ENCODE results near the gene ZNF8.
"Not testable (repeated sequence)": the region's sequence is repeated elsewhere in the genome, so short reads cannot be mapped to it uniquely, and the experiment has no call there.

The ZNF8 gene

DNA sequence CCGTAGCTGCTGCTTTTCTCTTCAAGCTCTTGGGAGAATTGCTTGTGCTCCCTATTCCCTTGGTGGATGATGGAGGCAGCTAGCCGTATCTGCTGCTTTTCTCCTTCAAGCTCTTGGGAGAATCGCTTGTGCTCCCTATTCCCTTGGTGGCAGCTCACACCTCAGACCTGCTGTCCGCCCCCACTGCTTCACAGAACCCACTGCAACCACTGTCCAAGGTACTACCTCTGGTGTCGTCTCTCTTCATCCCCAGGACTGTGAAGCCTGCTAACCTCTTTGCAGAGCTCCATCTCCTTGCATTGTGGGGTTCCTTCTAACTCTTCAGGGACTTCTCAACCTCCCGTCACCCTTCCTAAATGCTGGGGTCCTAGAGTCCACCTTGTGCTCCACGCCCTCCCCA lies 21.9 kb downstream of the ZNF8 start:
- DNase-seq: no peak

DNA sequence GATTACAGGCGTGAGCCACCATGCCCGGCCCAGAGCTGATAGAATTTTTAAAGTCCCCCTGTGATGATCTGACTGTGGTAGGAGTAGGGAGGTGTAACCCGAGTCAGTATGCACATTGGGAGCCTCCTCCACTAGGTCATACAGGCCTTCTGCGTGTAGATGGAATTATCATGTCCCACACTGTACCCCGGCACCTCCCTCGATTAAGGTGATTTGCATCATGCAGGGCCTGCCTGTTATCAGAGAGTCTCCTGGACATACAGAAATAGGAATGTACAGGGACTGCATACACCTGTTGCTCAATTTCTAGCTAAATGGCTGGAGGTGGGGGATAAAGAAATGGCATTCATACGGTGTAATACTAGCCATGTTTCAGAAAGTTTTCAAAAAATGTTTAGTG lies 25.5 kb downstream of the ZNF8 start:
- DNase-seq: no peak

DNA sequence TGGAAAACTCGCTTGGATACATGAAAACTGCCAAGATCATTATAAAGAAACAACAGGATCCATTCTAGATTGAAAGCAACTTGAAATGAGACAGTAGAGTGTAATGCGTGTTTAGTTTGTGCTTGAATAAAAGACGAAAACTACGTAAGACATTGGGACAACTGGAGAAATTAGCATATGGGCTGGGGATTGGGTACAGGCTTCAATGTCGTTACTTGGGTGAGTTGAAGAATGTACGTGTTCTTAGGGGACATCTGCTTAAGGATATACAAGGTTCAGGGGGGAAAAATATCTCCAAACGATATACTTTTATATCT lies 26.0 kb downstream of the ZNF8 start:
- no peak for DNase-seq

GRCh38 chr19:58305065-58305931 lies 26.5 kb downstream of the ZNF8 start, which contains the start of gene ERVK3-1:
Gene ERVK3-1, plus strand, starts transcription at chr19:58305377. Its CDS starts 6,792 bp downstream, at chr19:58312169.
- peak; percentile 88 to 94 for DNase-seq

DNA sequence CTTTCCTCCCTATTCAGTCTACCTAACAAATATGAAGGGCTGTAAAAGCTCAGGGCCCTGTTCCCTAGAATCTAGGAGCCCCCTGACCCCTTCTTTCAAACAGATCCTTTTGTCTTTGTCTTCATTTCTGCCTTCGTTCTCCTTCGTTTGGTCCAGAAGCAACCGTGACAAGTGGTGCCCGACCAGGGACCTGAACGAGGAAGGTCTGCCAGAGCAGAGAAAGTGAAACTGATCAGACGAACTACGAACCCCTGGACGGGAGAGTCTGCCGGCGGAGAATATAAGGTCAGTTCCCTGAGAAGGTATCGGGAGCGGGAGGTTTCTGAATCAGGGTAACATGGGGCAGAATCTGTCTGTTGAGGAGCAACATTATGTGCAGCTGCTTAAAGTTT lies 27.2 kb downstream of the ZNF8 start:
- no peak for DNase-seq

DNA sequence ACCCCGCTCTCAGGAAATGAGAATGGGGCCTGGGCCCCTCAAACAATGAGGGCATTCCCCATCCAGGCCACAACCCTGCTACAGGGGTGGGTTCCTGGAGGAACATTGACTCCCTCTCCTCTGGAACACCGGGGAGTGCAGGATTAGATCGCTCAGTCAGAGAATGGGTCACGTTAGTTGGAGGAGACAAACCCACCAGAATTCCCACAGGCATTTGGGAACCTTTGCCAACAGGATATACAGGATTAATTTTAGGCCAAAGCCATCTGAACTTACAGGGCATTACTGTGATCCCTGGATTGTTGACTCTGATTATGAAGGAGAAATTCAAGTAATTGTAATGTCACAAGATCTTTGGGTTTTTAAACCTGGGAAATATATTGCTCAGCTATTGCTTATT lies 29.0 kb downstream of the ZNF8 start:
- no peak for DNase-seq

GRCh38 chr19:58310685-58311084 lies 31.9 kb downstream of the ZNF8 start:
- not testable (repeated sequence) for DNase-seq

DNA sequence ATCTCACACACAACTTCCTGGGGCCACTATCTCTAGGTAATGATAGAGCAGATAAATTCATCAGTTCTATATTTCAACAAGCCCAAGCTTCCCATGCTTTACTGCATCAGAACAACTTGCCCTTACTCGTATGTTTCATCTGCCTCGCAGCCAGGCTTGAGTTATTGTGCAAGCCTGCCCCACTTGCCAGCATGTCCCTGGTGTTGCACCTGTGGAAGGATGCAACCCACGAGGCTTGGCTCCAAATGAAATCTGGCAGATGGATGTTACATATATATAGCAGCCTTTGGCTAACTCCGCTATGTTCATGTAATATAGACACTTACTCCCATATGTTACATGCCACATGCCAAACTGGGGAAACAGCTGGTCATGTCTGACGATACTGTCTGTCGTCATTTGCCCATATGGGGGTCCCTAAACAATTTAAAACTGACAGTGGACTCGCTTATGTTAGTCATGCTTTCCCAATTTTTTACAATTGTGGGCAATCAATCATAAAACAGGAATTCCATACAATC lies 32.6 kb downstream of the ZNF8 start:
- no peak for DNase-seq

DNA sequence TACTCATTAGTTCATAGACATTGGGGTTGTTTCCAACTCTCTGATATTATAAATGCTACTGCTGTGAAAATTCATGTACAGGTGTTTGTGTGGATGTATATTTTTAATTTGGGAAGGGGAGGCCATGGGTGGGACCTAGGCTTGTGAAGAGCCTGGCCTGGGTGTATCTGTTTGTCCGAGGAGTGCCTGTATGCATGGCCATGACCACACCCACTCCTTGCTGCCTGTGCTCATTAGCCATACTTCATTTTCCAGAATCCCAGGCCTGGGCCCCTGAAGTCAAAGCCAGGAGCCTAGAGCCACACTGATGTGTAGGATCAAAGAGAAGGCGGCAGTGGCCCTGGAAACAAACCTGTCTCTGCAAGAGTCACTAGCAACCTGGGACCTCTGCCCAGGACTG lies 36.8 kb downstream of the ZNF8 start:
- DNase-seq: no peak

DNA sequence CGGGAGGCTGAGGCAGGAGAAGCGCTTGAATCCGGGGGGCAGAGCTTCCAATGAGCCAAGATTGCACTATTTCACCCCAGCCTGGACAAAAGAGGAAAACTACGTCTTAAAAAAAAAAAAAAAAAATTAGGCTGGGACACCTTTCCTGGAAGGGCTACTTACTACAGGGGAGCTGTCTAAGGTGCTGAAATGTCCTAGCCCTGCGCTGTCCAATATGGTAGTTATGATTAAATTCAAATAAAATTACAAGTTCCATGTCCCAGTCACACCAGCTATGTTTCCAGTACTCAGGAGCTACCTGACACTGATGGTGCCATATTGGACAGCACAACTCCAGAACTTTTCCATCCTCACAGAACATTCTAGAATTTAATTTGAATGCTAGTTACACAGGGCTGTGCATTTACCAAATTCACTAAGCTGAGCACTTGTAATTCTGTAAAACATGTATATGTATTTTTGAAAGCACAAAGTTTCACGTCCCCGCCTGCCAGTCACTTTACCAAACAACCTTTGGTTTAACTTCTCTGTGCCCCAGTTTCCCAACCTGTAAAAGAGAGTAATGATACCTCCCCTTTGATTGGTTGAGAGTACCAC lies 38.8 kb downstream of the ZNF8 start:
- DNase-seq: no peak

DNA sequence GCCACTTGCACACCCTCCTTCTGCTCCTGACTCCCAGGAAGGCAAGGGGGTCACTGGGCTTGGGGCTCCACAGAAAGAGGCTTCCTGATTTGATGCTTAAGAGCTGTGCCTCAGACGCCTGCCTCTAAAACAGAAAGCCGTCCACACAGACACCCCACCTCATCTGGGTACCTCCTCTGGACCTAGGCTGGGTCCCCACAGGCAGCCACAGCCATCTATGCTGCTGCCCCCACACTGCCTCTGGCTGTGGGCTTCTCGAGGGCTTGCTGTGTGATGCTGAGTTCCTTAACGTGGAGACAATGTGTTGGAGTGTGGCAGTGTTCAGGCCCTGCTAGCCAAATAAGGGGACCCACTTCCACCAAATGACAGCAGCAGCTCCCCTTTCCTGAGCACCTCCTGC lies 39.5 kb downstream of the ZNF8 start:
- DNase-seq: no peak

DNA sequence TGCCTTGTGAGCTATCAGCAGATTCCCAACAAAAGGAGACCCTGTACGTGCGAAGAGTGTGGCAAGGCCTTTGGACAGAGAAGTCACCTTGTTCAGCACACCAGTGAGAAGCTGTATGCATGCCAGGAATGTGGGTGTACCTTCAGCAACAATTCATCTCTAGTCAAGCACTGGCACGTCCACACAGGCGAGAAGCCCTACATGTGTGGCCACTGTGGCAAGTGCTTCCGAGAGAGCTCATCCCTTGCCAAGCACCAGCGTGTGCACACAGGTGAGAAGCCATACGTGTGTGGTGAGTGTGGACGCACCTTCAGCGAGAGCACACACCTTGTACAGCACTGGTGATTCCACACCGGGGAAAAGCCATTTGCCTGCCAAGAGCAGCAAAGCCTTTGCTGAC lies 40.5 kb downstream of the ZNF8 start:
- DNase-seq: no peak

DNA sequence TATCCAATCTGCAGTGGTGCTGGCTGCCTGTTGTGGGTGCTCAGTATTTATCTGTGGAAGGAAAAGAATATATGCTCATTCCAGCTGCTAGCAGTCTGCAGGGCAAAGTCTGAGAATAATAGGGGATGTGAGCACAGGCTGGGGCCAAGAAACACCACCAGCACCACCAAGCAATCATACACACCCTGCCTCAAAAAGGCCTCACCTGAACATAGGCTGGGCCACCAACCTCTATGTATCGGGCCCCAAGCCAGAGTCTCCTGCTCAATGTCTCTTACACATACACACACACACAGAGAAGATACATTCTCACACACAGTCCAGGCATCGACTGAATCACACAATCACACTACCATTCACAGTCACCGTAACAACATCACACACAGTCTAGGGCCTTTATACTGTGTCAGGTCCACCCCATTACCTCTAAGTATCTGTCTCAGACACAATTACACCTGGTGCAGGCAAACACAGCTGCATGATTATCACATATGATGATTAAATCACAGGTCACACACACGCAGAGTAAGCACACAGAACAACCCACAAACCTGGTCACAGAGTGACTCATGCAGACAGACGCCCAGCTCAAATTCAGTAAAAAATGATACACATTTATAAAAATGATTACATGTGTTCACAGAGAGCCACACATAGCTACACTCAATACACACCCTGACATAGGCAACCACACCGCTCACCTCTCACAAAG lies 46.7 kb downstream of the ZNF8 start:
- DNase-seq: no peak

DNA sequence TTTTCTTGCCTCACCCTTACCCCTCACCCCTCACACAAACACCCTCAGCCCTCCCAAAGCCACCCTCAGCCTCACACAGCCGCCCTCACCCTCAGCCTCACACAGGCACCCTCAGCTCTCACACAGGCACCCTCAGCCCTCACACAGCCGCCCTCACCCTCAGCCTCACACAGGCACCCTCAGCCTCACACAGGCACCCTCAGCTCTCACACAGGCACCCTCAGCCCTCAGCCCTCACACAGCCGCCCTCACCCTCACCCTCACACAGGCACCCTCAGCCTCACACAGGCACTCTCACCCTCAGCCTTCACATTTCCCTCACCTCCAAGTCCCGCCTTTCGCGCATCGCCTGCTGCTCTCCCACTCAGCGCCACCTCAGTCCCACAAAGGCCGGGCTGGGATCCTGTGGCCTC lies 47.8 kb downstream of the ZNF8 start:
- no peak for DNase-seq

- peak; percentile 85 to 86 for DNase-seq
Observed at GRCh38 chr19:58326914-58327726, 48.4 kb downstream of the ZNF8 start, which contains the start of gene ZSCAN22. Gene ZSCAN22, plus strand, starts transcription at chr19:58326994. Its CDS starts 7,809 bp downstream, at chr19:58334803.

DNA sequence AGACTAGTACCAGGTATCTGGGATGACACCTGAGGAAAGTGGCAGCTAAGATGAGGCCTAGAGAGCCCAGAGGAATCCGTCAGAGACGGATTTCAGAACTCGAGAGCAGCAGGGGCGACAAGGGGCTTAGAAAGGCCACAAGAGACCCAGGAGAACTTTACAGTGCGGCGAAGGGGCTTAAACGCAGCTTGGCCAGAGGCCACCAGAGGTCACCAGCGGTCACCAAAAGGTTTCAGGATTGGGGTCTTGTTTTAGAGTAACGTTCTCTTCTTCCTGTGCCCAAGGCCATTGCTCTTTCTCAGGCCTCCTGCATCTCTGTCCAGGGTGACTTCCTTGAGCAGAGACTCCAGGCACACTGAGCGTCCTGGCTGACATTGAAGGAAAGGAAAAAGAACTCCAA lies 50.2 kb downstream of the ZNF8 start:
- no peak for DNase-seq

DNA sequence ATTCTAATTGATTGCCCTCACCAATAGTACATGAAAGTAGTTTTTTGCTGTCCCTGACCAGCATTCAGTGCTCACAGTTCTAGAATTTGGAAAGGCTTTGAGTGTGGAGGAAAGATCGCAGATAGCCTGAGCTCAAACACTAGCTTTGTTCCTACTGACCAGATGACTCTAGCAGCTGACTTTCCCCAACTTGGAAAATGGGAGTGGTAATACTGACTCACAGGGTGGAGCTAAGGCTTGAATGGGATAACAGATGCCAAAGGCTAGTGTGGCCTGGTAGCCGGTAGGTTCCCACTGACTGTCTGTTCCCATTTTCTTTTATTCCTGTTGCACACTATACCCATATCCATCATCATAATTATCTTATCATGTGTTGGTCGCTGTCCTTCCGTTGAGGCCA lies 51.7 kb downstream of the ZNF8 start:
- DNase-seq: no peak

DNA sequence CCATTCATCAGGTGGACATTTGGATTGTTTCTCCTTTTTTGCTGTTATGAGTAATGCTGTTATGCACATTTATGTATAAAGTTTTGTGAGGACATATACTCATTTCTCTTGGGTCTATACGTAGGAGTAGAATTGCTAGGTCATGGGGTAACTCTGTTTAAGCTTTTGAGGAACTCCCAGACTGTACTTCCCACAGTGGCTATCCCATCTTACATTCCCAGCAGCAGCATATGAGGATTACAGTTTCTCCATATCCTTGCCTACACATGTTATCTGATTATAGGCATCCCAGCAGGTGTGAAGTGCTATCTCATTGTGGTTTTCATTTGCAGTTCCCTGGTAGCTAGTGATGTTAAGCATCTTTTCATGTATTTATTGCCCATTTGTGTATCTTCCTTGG lies 53.9 kb downstream of the ZNF8 start:
- DNase-seq: no peak

GRCh38 chr19:58334691-58335249 lies 56.0 kb downstream of the ZNF8 start:
- no peak for DNase-seq

GRCh38 chr19:58335630-58336029 lies 56.9 kb downstream of the ZNF8 start:
- no peak for DNase-seq

DNA sequence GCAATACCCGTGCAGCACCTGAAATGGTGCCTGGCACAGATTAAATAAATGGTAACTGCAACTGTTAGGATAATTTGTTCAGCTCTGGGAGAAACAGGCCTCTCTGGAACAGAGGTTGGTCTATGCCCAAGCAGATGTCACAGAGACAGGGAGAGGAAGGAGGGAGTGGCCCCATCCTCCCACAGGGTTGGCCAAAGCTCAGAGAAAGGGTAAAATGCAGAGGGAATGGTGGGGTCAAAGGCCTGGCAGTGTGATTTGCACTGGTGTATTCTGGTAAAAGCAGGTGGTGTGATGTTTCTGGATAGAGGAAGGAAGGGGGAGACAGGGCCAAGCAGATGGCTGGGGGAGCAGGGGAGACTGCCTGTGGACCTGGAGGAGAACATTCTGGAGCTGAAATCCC lies 57.5 kb downstream of the ZNF8 start:
- DNase-seq: no peak

DNA sequence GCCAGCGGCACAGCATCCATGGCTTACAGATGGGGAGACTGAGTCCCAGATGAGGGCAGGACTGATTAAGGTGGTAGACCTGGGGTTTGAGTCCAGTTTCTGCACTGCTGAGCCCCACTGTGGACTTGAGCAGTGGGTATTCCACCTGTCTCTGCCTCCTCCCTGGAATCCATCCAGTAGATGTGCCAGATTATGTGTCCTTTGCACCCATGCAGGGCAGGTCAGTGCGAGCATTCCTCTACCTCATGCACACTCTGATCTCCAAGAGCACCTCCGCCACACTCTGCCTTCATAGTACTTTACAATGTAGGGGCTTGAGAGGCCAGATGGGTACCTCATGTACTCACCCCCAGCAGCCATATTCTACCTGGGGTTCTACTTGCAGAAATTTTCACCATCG lies 58.1 kb downstream of the ZNF8 start:
- DNase-seq: no peak

DNA sequence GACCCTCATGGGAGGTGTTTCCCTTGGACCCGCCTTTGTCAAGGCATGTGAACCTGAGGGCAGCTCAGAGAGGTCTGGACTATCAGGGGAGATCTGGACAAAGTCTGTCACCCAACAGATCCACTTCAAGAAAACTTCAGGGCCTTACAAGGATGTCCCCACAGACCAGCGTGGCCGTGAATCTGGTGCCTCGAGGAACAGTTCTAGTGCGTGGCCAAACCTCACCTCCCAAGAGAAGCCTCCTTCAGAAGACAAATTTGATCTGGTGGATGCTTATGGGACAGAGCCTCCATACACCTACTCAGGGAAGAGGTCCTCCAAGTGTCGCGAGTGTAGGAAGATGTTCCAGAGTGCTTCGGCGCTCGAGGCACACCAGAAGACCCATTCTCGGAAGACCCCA lies 59.6 kb downstream of the ZNF8 start:
- DNase-seq: no peak
